NCI-H1417 treated with DMSO at 0.1 percent for 48 hours (cell line): Measurements from ENCODE around the gene RPH3AL.
"Not testable (repeated sequence)": the region's sequence is repeated elsewhere in the genome, so short reads cannot be mapped to it uniquely, and the experiment has no call there.

Source experiments
- DNase-seq: peaks from one replicate; lab custom pipeline; 2025; lab: John Stamatoyannopoulos, UW

RPH3AL gene

GRCh38 chr17:282000-282911, 70.4 kb downstream of the RPH3AL start:
- DNase-seq = no peak

GRCh38 chr17:281365-281999, 71.1 kb downstream of the RPH3AL start:
- no peak for DNase-seq

- no peak for DNase-seq
Measured at GRCh38 chr17:280901-281300, 71.7 kb downstream of the RPH3AL start.

GRCh38 chr17:280216-280615, 72.4 kb downstream of the RPH3AL start:
- DNase-seq = no peak

- DNase-seq = no peak
Measured at GRCh38 chr17:279776-280175, 72.8 kb downstream of the RPH3AL start.

GRCh38 chr17:279331-279730, 73.3 kb downstream of the RPH3AL start:
- no peak for DNase-seq

- no peak for DNase-seq
Measured at GRCh38 chr17:278676-279059, 73.9 kb downstream of the RPH3AL start.

GRCh38 chr17:278055-278675, 74.4 kb downstream of the RPH3AL start:
- DNase-seq = no peak

GRCh38 chr17:274902-275301, 77.7 kb downstream of the RPH3AL start:
- no peak for DNase-seq

- no peak for DNase-seq
Measured at GRCh38 chr17:273981-274832, 78.4 kb downstream of the RPH3AL start.

GRCh38 chr17:272856-273255, 79.8 kb downstream of the RPH3AL start:
- not testable (repeated sequence) for DNase-seq

GRCh38 chr17:271928-272623, 80.5 kb downstream of the RPH3AL start:
- not testable (repeated sequence) for DNase-seq

- DNase-seq = no peak
Measured at GRCh38 chr17:269616-270514, 82.7 kb downstream of the RPH3AL start.

GRCh38 chr17:266701-267667, 85.6 kb downstream of the RPH3AL start:
- DNase-seq = no peak

- no peak for DNase-seq
Measured at GRCh38 chr17:266219-266618, 86.4 kb downstream of the RPH3AL start.

GRCh38 chr17:265718-266117, 86.9 kb downstream of the RPH3AL start:
- DNase-seq = no peak

GRCh38 chr17:263773-264172, 88.8 kb downstream of the RPH3AL start:
- DNase-seq = no peak

- DNase-seq = no peak
Measured at GRCh38 chr17:263271-263670, 89.3 kb downstream of the RPH3AL start.

- no peak for DNase-seq
Measured at GRCh38 chr17:261635-262034, 91.0 kb downstream of the RPH3AL start.
